GM23338 (cell line): ENCODE data around the gene BCAP29. TPM values are rescaled to one million over a fixed set of nuclear protein-coding genes. Genes with fewer than 3 reads are reported as not detected.

ENCODE experiments used
- ATAC-seq: fragments of 200-7000 bp; cut with Tn5 transposase; 3 replicates; pipeline ENCODE4 v1.9.1; 2020
- DNase-seq: peaks from one replicate; pipeline ENCODE4 v3.0.0-alpha.2; 2015; ENCODE audit warnings: low spot score
- H2AFZ ChIP-seq: fragments of 200-600 bp; sonication (generic); 2 replicates; pipeline ENCODE4 v1.8.0; 2016; ENCODE audit warnings: antibody characterized with exemption, mild to moderate bottlenecking, moderate library complexity
- H3F3A ChIP-seq: fragments of 200-600 bp; sonication (generic); replicated peaks from 2 replicates; pipeline ENCODE4 v1.8.0; 2017; ENCODE audit warnings: antibody characterized with exemption, mixed run types, low read depth
- H3K27ac ChIP-seq: fragments of 200-600 bp; sonication (generic); 2 replicates; pipeline ENCODE4 v1.6.1; 2016; ENCODE audit warnings: low read depth
- H3K27me3 ChIP-seq: fragments of 200-600 bp; sonication (generic); 2 replicates; pipeline ENCODE4 v1.8.0; 2016; ENCODE audit warnings: mild to moderate bottlenecking, mixed run types, moderate library complexity; ENCODE audit not compliant: insufficient read depth
- H3K36me3 ChIP-seq: fragments of 200-600 bp; sonication (generic); 2 replicates; pipeline ENCODE4 v1.8.0; 2016; ENCODE audit warnings: mild to moderate bottlenecking; ENCODE audit not compliant: insufficient read depth
- H3K4me1 ChIP-seq: fragments of 200-600 bp; sonication (generic); 2 replicates; pipeline ENCODE4 v1.8.0; 2016; ENCODE audit warnings: mild to moderate bottlenecking, moderate library complexity; ENCODE audit not compliant: insufficient read depth
- H3K4me2 ChIP-seq: fragments of 200-600 bp; sonication (generic); 2 replicates; pipeline ENCODE4 v1.7.1; 2017; ENCODE audit warnings: mixed run types
- H3K4me3 ChIP-seq: fragments of 200-600 bp; sonication (generic); 2 replicates; pipeline ENCODE4 v1.6.1; 2016; ENCODE audit warnings: mixed run types
- H3K79me2 ChIP-seq: fragments of 200-600 bp; sonication (generic); replicated peaks from 2 replicates; pipeline ENCODE4 v1.8.0; 2017; ENCODE audit warnings: mild to moderate bottlenecking; ENCODE audit not compliant: insufficient read depth
- H3K9me2 ChIP-seq: fragments of 200-600 bp; sonication (generic); 2 replicates; pipeline ENCODE4 v1.8.0; 2017; ENCODE audit not compliant: insufficient read depth
- H4K20me1 ChIP-seq: fragments of 200-600 bp; sonication (generic); replicated peaks from 2 replicates; pipeline ENCODE4 v1.8.0; 2017; ENCODE audit warnings: mild to moderate bottlenecking; ENCODE audit not compliant: insufficient read depth
- H3K27ac Mint-ChIP-seq: 2 replicates; pipeline ENCODE4 v1.8.0; 2020; ENCODE audit warnings: inconsistent platforms, mild to moderate bottlenecking, moderate library complexity, mixed read lengths
- H3K27me3 Mint-ChIP-seq: 3 replicates; pipeline ENCODE4 v1.8.0; 2022; ENCODE audit warnings: low read depth, mild to moderate bottlenecking, moderate library complexity, mixed read lengths, inconsistent platforms; ENCODE audit not compliant: insufficient read depth, poor library complexity
- H3K36me3 Mint-ChIP-seq: 3 replicates; pipeline ENCODE4 v1.8.0; 2021; ENCODE audit warnings: low read depth, mild to moderate bottlenecking, inconsistent platforms, moderate library complexity, mixed read lengths
- H3K4me1 Mint-ChIP-seq: 3 replicates; pipeline ENCODE4 v1.8.0; 2020; ENCODE audit warnings: mild to moderate bottlenecking, inconsistent platforms, mixed read lengths
- H3K4me3 Mint-ChIP-seq: 3 replicates; pipeline ENCODE4 v1.8.0; 2021; ENCODE audit warnings: moderate library complexity, mild to moderate bottlenecking, inconsistent platforms, mixed read lengths
- H3K9me3 Mint-ChIP-seq: 3 replicates; pipeline ENCODE4 v1.8.0; 2020; ENCODE audit warnings: moderate library complexity, mild to moderate bottlenecking, inconsistent platforms, mixed read lengths
- CREB1 ChIP-seq: fragments of 250-450 bp; sonication (Bioruptor Pico); IDR thresholded peaks from 2 replicates; pipeline ENCODE4 v1.5.0; 2020; ENCODE audit warnings: low read depth, mild to moderate bottlenecking, moderate library complexity
- ETS1 ChIP-seq: IDR thresholded peaks from 2 replicates; pipeline ENCODE4 v1.6.1; 2016; ENCODE audit warnings: antibody characterized with exemption
- EZH2 ChIP-seq: fragments of 200-600 bp; sonication (generic); IDR thresholded peaks from one replicate; pipeline ENCODE4 v1.8.0; 2017; ENCODE audit warnings: antibody characterized with exemption, mild to moderate bottlenecking, low read depth; ENCODE audit not compliant: unreplicated experiment
- EZH2phosphoT487 ChIP-seq: fragments of 200-600 bp; sonication (generic); IDR thresholded peaks from one replicate; pipeline ENCODE4 v1.8.1; 2018; ENCODE audit warnings: antibody characterized with exemption; ENCODE audit not compliant: unreplicated experiment
- JUNB ChIP-seq: IDR thresholded peaks from one replicate; pipeline ENCODE4 v1.6.1; 2016; ENCODE audit warnings: antibody characterized with exemption; ENCODE audit not compliant: unreplicated experiment
- NANOG ChIP-seq: IDR thresholded peaks from 2 replicates; pipeline ENCODE4 v1.6.1; 2016; ENCODE audit warnings: antibody characterized with exemption, borderline replicate concordance
- POLR2AphosphoS5 ChIP-seq: IDR thresholded peaks from 2 replicates; pipeline ENCODE4 v1.6.1; 2016; ENCODE audit warnings: antibody characterized with exemption, low read depth
- REST ChIP-seq: IDR thresholded peaks from one replicate; pipeline ENCODE4 v1.6.1; 2018; ENCODE audit warnings: antibody characterized with exemption; ENCODE audit not compliant: unreplicated experiment
- STAT1 ChIP-seq: IDR thresholded peaks from one replicate; pipeline ENCODE4 v1.6.1; 2016; ENCODE audit warnings: antibody characterized with exemption; ENCODE audit not compliant: unreplicated experiment
- ZNF114 ChIP-seq: fragments of 250-450 bp; sonication (Bioruptor Pico); IDR thresholded peaks from 2 replicates; pipeline ENCODE4 v1.5.0; 2020; ENCODE audit warnings: mild to moderate bottlenecking, moderate library complexity
- ZNF331 ChIP-seq: fragments of 250-450 bp; sonication (Bioruptor Pico); IDR thresholded peaks from 2 replicates; pipeline ENCODE4 v1.5.0; 2020; ENCODE audit warnings: low read depth, mild to moderate bottlenecking, moderate library complexity
- polyA plus RNA-seq: library from polyadenylated mRNA; unstranded; fragments of >200 nt; fragmentation: Nextera tagmentation; extraction: Ambion mirVana; gene quantifications from 2 replicates; pipeline ENCODE4 v1.2.1, GENCODE V29; 2016
- total RNA-seq: library from RNA; depleted of rRNA; stranded (reverse); fragments of >200 nt; shearing (Covaris generic); gene quantifications from 2 replicates; pipeline ENCODE4 v1.2.3, GENCODE V29; 2014
- TF ChIP-seq, protein P1 (sequence below), 2 experiments: fragments of 200-600 bp in 1 of 2; sonication (generic) in 1 of 2; conservative IDR thresholded peaks; 2 replicates each; pipeline versions ENCODE4 v1.5.1 to v1.6.1; 2016 to 2017; ENCODE audit warnings: antibody characterized with exemption in 2 of 2, low read depth in 2 of 2, mild to moderate bottlenecking in 2 of 2, moderate library complexity in 1 of 2

Gene BCAP29
- total and polyA plus RNA-seq, 2 experiments from 2014 or later: 18.4 to 24.0 TPM

GRCh38 chr7:107615910-107616680, 36.0 kb downstream of the BCAP29 start:
- no peak overlapping the region for H2AFZ ChIP-seq
- no peaks in the 10 kb centered on the region for H3K4me1 ChIP-seq
- H3K9me2 ChIP-seq: no peaks in the 10 kb centered on the region
- Mint-ChIP-seq H3K27me3 (no peaks in the 10 kb centered on the region), H3K9me3 (no peaks in the 10 kb centered on the region), H3K27ac (no peak overlapping the region; the same call in 1 of the 2 replicates), H3K4me1 (no peaks in the 10 kb centered on the region), H3K36me3 (no peaks in the 10 kb centered on the region), H3K4me3 (no peak overlapping the region)
- TF ChIP-seq ETS1: no peak
- no peak for TF ChIP-seq ZNF114
- no peak for TF ChIP-seq REST
- TF ChIP-seq NANOG: no peak
- no peak for TF ChIP-seq EZH2
- no peak for TF ChIP-seq ZNF331 (CRISPR knock-in tag)
- TF ChIP-seq POLR2AphosphoS5: no peak
- no peak for TF ChIP-seq CREB1 (CRISPR knock-in tag)
- no peaks in the 10 kb centered on the region for H3K27me3 ChIP-seq
- no peaks in the 10 kb centered on the region for H3K36me3 ChIP-seq
- ATAC-seq: no peak
- no peaks in the 10 kb centered on the region for H4K20me1 ChIP-seq
- no peak overlapping the region for H3K27ac ChIP-seq
- no peaks in the 10 kb centered on the region for H3K79me2 ChIP-seq
- no peak overlapping the region for H3K4me2 ChIP-seq
- H3F3A ChIP-seq: no peaks in the 10 kb centered on the region
- DNase-seq: no peak
- H3K4me3 ChIP-seq: no peak overlapping the region

- Histone ChIP-seq H2AFZ (no peak overlapping the region), H3K36me3 (no peaks in the 10 kb centered on the region), H3K4me2 (no peak overlapping the region), H3K9me2 (no peaks in the 10 kb centered on the region), H3K79me2 (no peaks in the 10 kb centered on the region), H4K20me1 (no peaks in the 10 kb centered on the region), H3K4me3 (no peak overlapping the region), H3F3A (no peaks in the 10 kb centered on the region), H3K27ac (no peak overlapping the region), H3K4me1 (no peaks in the 10 kb centered on the region), H3K27me3 (no peaks in the 10 kb centered on the region)
- ATAC-seq: no peak
- Mint-ChIP-seq H3K4me3 (no peak overlapping the region), H3K9me3 (no peaks in the 10 kb centered on the region; the same call in 2 of the 3 replicates), H3K27me3 (no peaks in the 10 kb centered on the region), H3K27ac (no peak overlapping the region), H3K4me1 (no peaks in the 10 kb centered on the region), H3K36me3 (no peaks in the 10 kb centered on the region)
- DNase-seq: no peak
- no peak for TF ChIP-seq REST
- TF ChIP-seq ZNF114: no peak
- TF ChIP-seq POLR2AphosphoS5: no peak
- no peak for TF ChIP-seq STAT1
- TF ChIP-seq, protein P1, sequence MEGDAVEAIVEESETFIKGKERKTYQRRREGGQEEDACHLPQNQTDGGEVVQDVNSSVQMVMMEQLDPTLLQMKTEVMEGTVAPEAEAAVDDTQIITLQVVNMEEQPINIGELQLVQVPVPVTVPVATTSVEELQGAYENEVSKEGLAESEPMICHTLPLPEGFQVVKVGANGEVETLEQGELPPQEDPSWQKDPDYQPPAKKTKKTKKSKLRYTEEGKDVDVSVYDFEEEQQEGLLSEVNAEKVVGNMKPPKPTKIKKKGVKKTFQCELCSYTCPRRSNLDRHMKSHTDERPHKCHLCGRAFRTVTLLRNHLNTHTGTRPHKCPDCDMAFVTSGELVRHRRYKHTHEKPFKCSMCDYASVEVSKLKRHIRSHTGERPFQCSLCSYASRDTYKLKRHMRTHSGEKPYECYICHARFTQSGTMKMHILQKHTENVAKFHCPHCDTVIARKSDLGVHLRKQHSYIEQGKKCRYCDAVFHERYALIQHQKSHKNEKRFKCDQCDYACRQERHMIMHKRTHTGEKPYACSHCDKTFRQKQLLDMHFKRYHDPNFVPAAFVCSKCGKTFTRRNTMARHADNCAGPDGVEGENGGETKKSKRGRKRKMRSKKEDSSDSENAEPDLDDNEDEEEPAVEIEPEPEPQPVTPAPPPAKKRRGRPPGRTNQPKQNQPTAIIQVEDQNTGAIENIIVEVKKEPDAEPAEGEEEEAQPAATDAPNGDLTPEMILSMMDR (conservative IDR thresholded peaks at IDR 0.05; ENCODE audit: low read depth in 2 of 2): no peak
- TF ChIP-seq CREB1 (CRISPR knock-in tag): no peak
- TF ChIP-seq EZH2phosphoT487: no peak
- no peak for TF ChIP-seq JUNB
- no peak for TF ChIP-seq ZNF331 (CRISPR knock-in tag)
- TF ChIP-seq NANOG: no peak
- TF ChIP-seq EZH2: no peak
Measured at GRCh38 chr7:107622429-107622828, 42.4 kb downstream of the BCAP29 start.
